COLO668 (cell line): ENCODE results near the gene LEKR1.

Source experiments
- DNase-seq: peaks from one replicate; lab custom pipeline; 2025; ENCODE audit not compliant: unreplicated experiment; lab: John Stamatoyannopoulos, UW

The LEKR1 gene

GRCh38 chr3:157094751-157095480 lies 268.8 kb downstream of the LEKR1 start:
- DNase-seq = no peak
